Esophagus mucosa (tissue), 1 donor: ENCODE results near the gene PPP6R3. TPM values are rescaled to one million over a fixed set of nuclear protein-coding genes. Genes with fewer than 3 reads are reported as not detected.

ENCODE experiments used
- ATAC-seq: fragments of 200-7000 bp; cut with Tn5 transposase; one replicate; pipeline ENCODE4 v1.9.1; 2020
- total RNA-seq: library from RNA; stranded (reverse); gene quantifications from one replicate; pipeline ENCODE4 v1.2.4, GENCODE V29; 2023
- donor health status: DM: yes; HTN: yes; CAD: no.

PPP6R3 gene
- total RNA-seq, 1 donor from 2014 or later: 59.8 TPM

- ATAC-seq: no peak
Observed at GRCh38 chr11:68654978-68655377, 194.4 kb downstream of the PPP6R3 start.

GRCh38 chr11:68655406-68655805 lies 194.9 kb downstream of the PPP6R3 start:
- no peak for ATAC-seq

- no peak for ATAC-seq
Observed at GRCh38 chr11:68655806-68656205, 195.3 kb downstream of the PPP6R3 start.

GRCh38 chr11:68657021-68657780 lies 196.6 kb downstream of the PPP6R3 start:
- no peak for ATAC-seq

- ATAC-seq: no peak
Observed at GRCh38 chr11:68658097-68658496, 197.5 kb downstream of the PPP6R3 start.

GRCh38 chr11:68658661-68659060 lies 198.1 kb downstream of the PPP6R3 start:
- no peak for ATAC-seq

- ATAC-seq: peak; percentile 46
Observed at GRCh38 chr11:68659158-68659921, 198.8 kb downstream of the PPP6R3 start.

GRCh38 chr11:68660066-68660810 lies 199.7 kb downstream of the PPP6R3 start:
- no peak for ATAC-seq

- no peak for ATAC-seq
Observed at GRCh38 chr11:68661014-68661413, 200.5 kb downstream of the PPP6R3 start.

- ATAC-seq: no peak
Observed at GRCh38 chr11:68661697-68662603, 201.4 kb downstream of the PPP6R3 start.

- no peak for ATAC-seq
Observed at GRCh38 chr11:68663482-68664010, 203.0 kb downstream of the PPP6R3 start.

- no peak for ATAC-seq
Observed at GRCh38 chr11:68664141-68664540, 203.6 kb downstream of the PPP6R3 start.

GRCh38 chr11:68664906-68665305 lies 204.4 kb downstream of the PPP6R3 start:
- ATAC-seq: no peak

Other genes starting within 250 kb of the PPP6R3 start
- gene KMT5B, start 247.5 kb upstream of the PPP6R3 start, total RNA-seq: 23.7 TPM
- 19.9 TPM for gene C11orf24, start 188.8 kb upstream of the PPP6R3 start, total RNA-seq
- 15.9 TPM for gene LRP5, start 148.2 kb upstream of the PPP6R3 start, total RNA-seq
- gene GAL, start 223.8 kb downstream of the PPP6R3 start, total RNA-seq: 0.36 TPM